ENCODE results near the gene MRPS12.

GRCh38 chr19:38980583-38981374 is 50.0 kb downstream of the MRPS12 start:
- TF ChIP-seq ZNF777 (tag by site-specific recombination; IDR thresholded peaks at IDR 0.05; ENCODE audit: borderline replicate concordance) (no peak), ZBTB17 (tag by site-specific recombination; IDR thresholded peaks at IDR 0.05) (no peak), ZNF2 (tag by site-specific recombination; IDR thresholded peaks at IDR 0.05) (no peak), CTCF (tag by site-specific recombination; IDR thresholded peaks at IDR 0.05) (no peak), REST (tag by site-specific recombination; IDR thresholded peaks at IDR 0.05) (no peak), ZNF510 (tag by site-specific recombination; IDR thresholded peaks at IDR 0.05; ENCODE audit: insufficient replicate concordance) (no peak), ZNF585B (tag by site-specific recombination; IDR thresholded peaks at IDR 0.05) (peak; percentile 29; the same call in 1 of the 2 replicates), PRDM4 (tag by site-specific recombination; IDR thresholded peaks at IDR 0.05) (no peak)
- TF ChIP-seq, protein P1, sequence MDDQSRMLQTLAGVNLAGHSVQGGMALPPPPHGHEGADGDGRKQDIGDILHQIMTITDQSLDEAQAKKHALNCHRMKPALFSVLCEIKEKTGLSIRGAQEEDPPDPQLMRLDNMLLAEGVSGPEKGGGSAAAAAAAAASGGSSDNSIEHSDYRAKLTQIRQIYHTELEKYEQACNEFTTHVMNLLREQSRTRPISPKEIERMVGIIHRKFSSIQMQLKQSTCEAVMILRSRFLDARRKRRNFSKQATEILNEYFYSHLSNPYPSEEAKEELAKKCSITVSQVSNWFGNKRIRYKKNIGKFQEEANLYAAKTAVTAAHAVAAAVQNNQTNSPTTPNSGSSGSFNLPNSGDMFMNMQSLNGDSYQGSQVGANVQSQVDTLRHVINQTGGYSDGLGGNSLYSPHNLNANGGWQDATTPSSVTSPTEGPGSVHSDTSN (CRISPR knock-in tag; IDR thresholded peaks at IDR 0.05) = no peak

Data from HEK293 (cell line).